GM23338 (cell line): ENCODE results near the gene TRPM2. TPM values are rescaled to one million over a fixed set of nuclear protein-coding genes. Genes with fewer than 3 reads are reported as not detected.
A peak's percentile ranks its signal among the peaks of the same experiment; 100 is the strongest.

Source experiments
- ATAC-seq: fragments of 200-7000 bp; cut with Tn5 transposase; 3 replicates; pipeline ENCODE4 v1.9.1; 2020
- DNase-seq: peaks from one replicate; pipeline ENCODE4 v3.0.0-alpha.2; 2015; ENCODE audit warnings: low spot score
- H2AFZ ChIP-seq: fragments of 200-600 bp; sonication (generic); 2 replicates; pipeline ENCODE4 v1.8.0; 2016; ENCODE audit warnings: antibody characterized with exemption, mild to moderate bottlenecking, moderate library complexity
- H3F3A ChIP-seq: fragments of 200-600 bp; sonication (generic); replicated peaks from 2 replicates; pipeline ENCODE4 v1.8.0; 2017; ENCODE audit warnings: antibody characterized with exemption, mixed run types, low read depth
- H3K27ac ChIP-seq: fragments of 200-600 bp; sonication (generic); 2 replicates; pipeline ENCODE4 v1.6.1; 2016; ENCODE audit warnings: low read depth
- H3K27me3 ChIP-seq: fragments of 200-600 bp; sonication (generic); 2 replicates; pipeline ENCODE4 v1.8.0; 2016; ENCODE audit warnings: mild to moderate bottlenecking, mixed run types, moderate library complexity; ENCODE audit not compliant: insufficient read depth
- H3K36me3 ChIP-seq: fragments of 200-600 bp; sonication (generic); 2 replicates; pipeline ENCODE4 v1.8.0; 2016; ENCODE audit warnings: mild to moderate bottlenecking; ENCODE audit not compliant: insufficient read depth
- H3K4me1 ChIP-seq: fragments of 200-600 bp; sonication (generic); 2 replicates; pipeline ENCODE4 v1.8.0; 2016; ENCODE audit warnings: mild to moderate bottlenecking, moderate library complexity; ENCODE audit not compliant: insufficient read depth
- H3K4me2 ChIP-seq: fragments of 200-600 bp; sonication (generic); 2 replicates; pipeline ENCODE4 v1.7.1; 2017; ENCODE audit warnings: mixed run types
- H3K4me3 ChIP-seq: fragments of 200-600 bp; sonication (generic); 2 replicates; pipeline ENCODE4 v1.6.1; 2016; ENCODE audit warnings: mixed run types
- H3K79me2 ChIP-seq: fragments of 200-600 bp; sonication (generic); replicated peaks from 2 replicates; pipeline ENCODE4 v1.8.0; 2017; ENCODE audit warnings: mild to moderate bottlenecking; ENCODE audit not compliant: insufficient read depth
- H3K9me2 ChIP-seq: fragments of 200-600 bp; sonication (generic); 2 replicates; pipeline ENCODE4 v1.8.0; 2017; ENCODE audit not compliant: insufficient read depth
- H4K20me1 ChIP-seq: fragments of 200-600 bp; sonication (generic); replicated peaks from 2 replicates; pipeline ENCODE4 v1.8.0; 2017; ENCODE audit warnings: mild to moderate bottlenecking; ENCODE audit not compliant: insufficient read depth
- H3K27ac Mint-ChIP-seq: 2 replicates; pipeline ENCODE4 v1.8.0; 2020; ENCODE audit warnings: inconsistent platforms, mild to moderate bottlenecking, moderate library complexity, mixed read lengths
- H3K27me3 Mint-ChIP-seq: 3 replicates; pipeline ENCODE4 v1.8.0; 2022; ENCODE audit warnings: low read depth, mild to moderate bottlenecking, moderate library complexity, mixed read lengths, inconsistent platforms; ENCODE audit not compliant: insufficient read depth, poor library complexity
- H3K36me3 Mint-ChIP-seq: 3 replicates; pipeline ENCODE4 v1.8.0; 2021; ENCODE audit warnings: low read depth, mild to moderate bottlenecking, inconsistent platforms, moderate library complexity, mixed read lengths
- H3K4me1 Mint-ChIP-seq: 3 replicates; pipeline ENCODE4 v1.8.0; 2020; ENCODE audit warnings: mild to moderate bottlenecking, inconsistent platforms, mixed read lengths
- H3K4me3 Mint-ChIP-seq: 3 replicates; pipeline ENCODE4 v1.8.0; 2021; ENCODE audit warnings: moderate library complexity, mild to moderate bottlenecking, inconsistent platforms, mixed read lengths
- H3K9me3 Mint-ChIP-seq: 3 replicates; pipeline ENCODE4 v1.8.0; 2020; ENCODE audit warnings: moderate library complexity, mild to moderate bottlenecking, inconsistent platforms, mixed read lengths
- EZH2 ChIP-seq: fragments of 200-600 bp; sonication (generic); IDR thresholded peaks from one replicate; pipeline ENCODE4 v1.8.0; 2017; ENCODE audit warnings: antibody characterized with exemption, mild to moderate bottlenecking, low read depth; ENCODE audit not compliant: unreplicated experiment
- EZH2phosphoT487 ChIP-seq: fragments of 200-600 bp; sonication (generic); IDR thresholded peaks from one replicate; pipeline ENCODE4 v1.8.1; 2018; ENCODE audit warnings: antibody characterized with exemption; ENCODE audit not compliant: unreplicated experiment
- polyA plus RNA-seq: library from polyadenylated mRNA; unstranded; fragments of >200 nt; fragmentation: Nextera tagmentation; extraction: Ambion mirVana; gene quantifications from 2 replicates; pipeline ENCODE4 v1.2.1, GENCODE V29; 2016
- total RNA-seq: library from RNA; depleted of rRNA; stranded (reverse); fragments of >200 nt; shearing (Covaris generic); gene quantifications from 2 replicates; pipeline ENCODE4 v1.2.3, GENCODE V29; 2014
- TF ChIP-seq, protein P1 (sequence below), 2 experiments: fragments of 200-600 bp in 1 of 2; sonication (generic) in 1 of 2; conservative IDR thresholded peaks; 2 replicates each; pipeline versions ENCODE4 v1.5.1 to v1.6.1; 2016 to 2017; ENCODE audit warnings: antibody characterized with exemption in 2 of 2, low read depth in 2 of 2, mild to moderate bottlenecking in 2 of 2, moderate library complexity in 1 of 2

Gene TRPM2
- total and polyA plus RNA-seq, 2 experiments from 2014 or later, result 0.53 to 0.83 TPM

DNA sequence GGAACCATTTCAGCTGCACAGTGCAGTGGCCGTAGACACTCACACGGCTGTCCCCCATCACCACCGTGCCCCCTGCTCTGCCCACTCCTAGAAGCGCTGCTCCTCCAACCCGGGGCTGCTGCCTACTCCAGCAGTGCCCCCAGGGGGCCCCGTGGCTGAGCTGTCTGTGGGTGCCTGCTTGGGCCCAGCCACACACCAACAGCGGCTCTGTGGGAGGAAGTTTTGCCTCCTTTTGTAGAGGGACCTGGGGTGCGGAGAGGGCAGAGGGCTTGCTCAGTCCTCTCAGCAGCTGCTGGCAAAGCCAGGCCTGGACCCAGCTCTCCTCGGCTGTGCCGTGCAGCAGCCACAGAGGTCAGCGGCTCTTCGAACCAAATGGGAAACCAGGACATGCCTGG lies 90.5 kb downstream of the TRPM2 start:
- TF ChIP-seq EZH2phosphoT487, result no peak
- TF ChIP-seq, protein P1, sequence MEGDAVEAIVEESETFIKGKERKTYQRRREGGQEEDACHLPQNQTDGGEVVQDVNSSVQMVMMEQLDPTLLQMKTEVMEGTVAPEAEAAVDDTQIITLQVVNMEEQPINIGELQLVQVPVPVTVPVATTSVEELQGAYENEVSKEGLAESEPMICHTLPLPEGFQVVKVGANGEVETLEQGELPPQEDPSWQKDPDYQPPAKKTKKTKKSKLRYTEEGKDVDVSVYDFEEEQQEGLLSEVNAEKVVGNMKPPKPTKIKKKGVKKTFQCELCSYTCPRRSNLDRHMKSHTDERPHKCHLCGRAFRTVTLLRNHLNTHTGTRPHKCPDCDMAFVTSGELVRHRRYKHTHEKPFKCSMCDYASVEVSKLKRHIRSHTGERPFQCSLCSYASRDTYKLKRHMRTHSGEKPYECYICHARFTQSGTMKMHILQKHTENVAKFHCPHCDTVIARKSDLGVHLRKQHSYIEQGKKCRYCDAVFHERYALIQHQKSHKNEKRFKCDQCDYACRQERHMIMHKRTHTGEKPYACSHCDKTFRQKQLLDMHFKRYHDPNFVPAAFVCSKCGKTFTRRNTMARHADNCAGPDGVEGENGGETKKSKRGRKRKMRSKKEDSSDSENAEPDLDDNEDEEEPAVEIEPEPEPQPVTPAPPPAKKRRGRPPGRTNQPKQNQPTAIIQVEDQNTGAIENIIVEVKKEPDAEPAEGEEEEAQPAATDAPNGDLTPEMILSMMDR (conservative IDR thresholded peaks at IDR 0.05; ENCODE audit: low read depth in 2 of 2), result peak in 1 of 2 experiments; percentile 23; a peak in 1 of 4 replicates
- H3K9me2 ChIP-seq, result no peaks in the 10 kb centered on the region
- Mint-ChIP-seq H3K36me3 (no peaks in the 10 kb centered on the region), H3K27ac (no peak overlapping the region), H3K9me3 (no peaks in the 10 kb centered on the region), H3K27me3 (peaks cover 14% of the 10 kb centered on the region), H3K4me1 (no peaks in the 10 kb centered on the region), H3K4me3 (no peak overlapping the region)
- H3K27ac ChIP-seq, result no peak overlapping the region
- ATAC-seq (peak; percentile 8; the same call in 1 of the 3 replicates), DNase-seq (no peak)
- no peak overlapping the region for H3K4me2 ChIP-seq
- H3K4me3 ChIP-seq, result no peak overlapping the region
- no peaks in the 10 kb centered on the region for H3K27me3 ChIP-seq
- H3F3A ChIP-seq, result no peaks in the 10 kb centered on the region
- H3K79me2 ChIP-seq, result no peaks in the 10 kb centered on the region
- peak overlapping the region; percentile 81; the same call in 1 of the 2 replicates for H2AFZ ChIP-seq
- no peaks in the 10 kb centered on the region for H3K36me3 ChIP-seq
- no peaks in the 10 kb centered on the region for H3K4me1 ChIP-seq
- no peaks in the 10 kb centered on the region for H4K20me1 ChIP-seq

DNA sequence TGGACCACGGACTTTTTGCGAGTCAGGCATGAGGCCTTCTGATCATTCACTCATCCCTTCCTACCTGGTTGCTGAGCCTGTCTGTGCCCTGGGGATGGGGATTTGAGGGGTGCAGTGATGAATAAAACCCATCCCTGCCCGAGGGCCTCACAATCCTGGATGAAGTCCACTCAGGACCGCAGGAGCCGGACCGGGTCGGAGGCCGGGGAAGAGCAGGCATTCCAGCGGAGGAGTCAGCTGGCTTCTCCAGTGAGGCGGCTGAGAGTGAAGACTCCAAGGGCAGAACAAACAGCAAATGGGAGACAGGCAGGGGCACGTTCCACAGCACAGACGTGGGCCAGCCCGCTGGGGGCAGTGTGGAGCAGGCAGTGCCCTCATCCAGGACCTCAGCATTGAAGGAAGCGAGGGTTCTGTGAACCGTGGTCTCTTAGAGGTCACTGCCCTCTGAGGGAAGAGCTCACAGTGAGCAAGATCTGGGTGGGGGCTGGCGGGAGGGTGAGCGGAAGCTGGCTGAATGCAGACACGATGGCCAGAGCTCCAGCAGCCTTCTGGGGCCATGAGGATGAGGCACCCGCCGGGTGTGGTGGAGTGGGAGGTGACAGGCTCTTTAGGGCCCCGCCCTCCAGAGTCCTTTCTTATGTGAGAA lies 91.0 kb downstream of the TRPM2 start:
- TF ChIP-seq, protein P1 (conservative IDR thresholded peaks at IDR 0.05; ENCODE audit: low read depth in 2 of 2), result peak; percentile 65 to 73
- no peak for TF ChIP-seq EZH2
- Mint-ChIP-seq H3K4me3 (no peak overlapping the region; the same call in 2 of the 3 replicates), H3K4me1 (no peaks in the 10 kb centered on the region; the same call in 2 of the 3 replicates), H3K27ac (no peak overlapping the region), H3K9me3 (no peaks in the 10 kb centered on the region), H3K36me3 (no peaks in the 10 kb centered on the region), H3K27me3 (peaks cover 17% of the 10 kb centered on the region)
- H3F3A ChIP-seq, result no peaks in the 10 kb centered on the region
- no peaks in the 10 kb centered on the region for H4K20me1 ChIP-seq
- H3K4me1 ChIP-seq, result no peaks in the 10 kb centered on the region
- peak overlapping the region; percentile 81; the same call in 1 of the 2 replicates for H2AFZ ChIP-seq
- DNase-seq (peak; percentile 82), ATAC-seq (peak; percentile 96)
- H3K36me3 ChIP-seq, result no peaks in the 10 kb centered on the region
- no peaks in the 10 kb centered on the region for H3K27me3 ChIP-seq
- no peak overlapping the region for H3K27ac ChIP-seq
- no peaks in the 10 kb centered on the region for H3K79me2 ChIP-seq
- no peak overlapping the region for H3K4me2 ChIP-seq
- H3K4me3 ChIP-seq, result no peak overlapping the region
- H3K9me2 ChIP-seq, result no peaks in the 10 kb centered on the region
